ENCODE results near the gene FAM171A1. TPM values are rescaled to one million over a fixed set of nuclear protein-coding genes. Genes with fewer than 3 reads are reported as not detected.
"Not testable (repeated sequence)": the region's sequence is repeated elsewhere in the genome, so short reads cannot be mapped to it uniquely, and the experiment has no call there.

FAM171A1 gene
- polyA plus RNA-seq, 10 donors = 28.3 to 54.8 (median 34.3) TPM

GRCh38 chr10:15295537-15296325, 75.4 kb downstream of the FAM171A1 start:
- no peak for DNase-seq

- DNase-seq = peak in 1 of 3 donors; percentile 20
Observed at GRCh38 chr10:15293862-15294842, 76.9 kb downstream of the FAM171A1 start.

GRCh38 chr10:15290671-15291070, 80.4 kb downstream of the FAM171A1 start:
- DNase-seq = no peak

GRCh38 chr10:15290150-15290549, 80.9 kb downstream of the FAM171A1 start:
- no peak for DNase-seq

- no peak for DNase-seq
Observed at GRCh38 chr10:15280974-15281373, 90.1 kb downstream of the FAM171A1 start.

GRCh38 chr10:15280462-15280861, 90.6 kb downstream of the FAM171A1 start:
- DNase-seq = no peak

- DNase-seq = no peak
Observed at GRCh38 chr10:15279236-15279635, 91.9 kb downstream of the FAM171A1 start.

GRCh38 chr10:15278786-15279185, 92.3 kb downstream of the FAM171A1 start:
- no peak for DNase-seq

- DNase-seq = not testable (repeated sequence)
Observed at GRCh38 chr10:15276039-15276438, 95.0 kb downstream of the FAM171A1 start.

GRCh38 chr10:15269838-15270237, 101.3 kb downstream of the FAM171A1 start:
- DNase-seq = not testable (repeated sequence)

GRCh38 chr10:15267496-15267895, 103.6 kb downstream of the FAM171A1 start:
- DNase-seq = no peak

- DNase-seq = no peak
Observed at GRCh38 chr10:15266117-15266516, 105.0 kb downstream of the FAM171A1 start.

GRCh38 chr10:15265558-15265957, 105.5 kb downstream of the FAM171A1 start:
- no peak for DNase-seq

- DNase-seq = peak in 1 of 3 donors; percentile 32
Observed at GRCh38 chr10:15265056-15265455, 106.0 kb downstream of the FAM171A1 start.

GRCh38 chr10:15263657-15264323, 107.3 kb downstream of the FAM171A1 start:
- no peak for DNase-seq

- DNase-seq = peak; percentile 29 to 72 (median 59)
Observed at GRCh38 chr10:15262036-15262713, 108.9 kb downstream of the FAM171A1 start.

- DNase-seq = no peak
Observed at GRCh38 chr10:15259136-15259535, 112.0 kb downstream of the FAM171A1 start.

GRCh38 chr10:15258255-15258654, 112.8 kb downstream of the FAM171A1 start:
- DNase-seq = no peak

- DNase-seq = no peak
Observed at GRCh38 chr10:15255961-15256360, 115.1 kb downstream of the FAM171A1 start.

- no peak for DNase-seq
Observed at GRCh38 chr10:15254808-15255648, 116.1 kb downstream of the FAM171A1 start.
